DND-41 (cell line): ENCODE results near the gene RAB25.

Experiments
- EZH2 ChIP-seq: IDR thresholded peaks from 3 replicates; pipeline ENCODE4 v1.6.1; 2012; ENCODE audit warnings: borderline replicate concordance, low read depth, mild to moderate bottlenecking, moderate library complexity, low read length, inconsistent platforms; ENCODE audit not compliant: severe bottlenecking
- TF ChIP-seq, protein P1 (sequence below): IDR thresholded peaks from 2 replicates; pipeline ENCODE4 v1.5.1; 2012; ENCODE audit warnings: borderline replicate concordance, low read length, moderate library complexity, mild to moderate bottlenecking; ENCODE audit not compliant: poor library complexity, severe bottlenecking; ENCODE audit errors: extremely low read depth

GRCh38 chr1:156070548-156070947 is 9.6 kb downstream of the RAB25 start:
- TF ChIP-seq, protein P1, sequence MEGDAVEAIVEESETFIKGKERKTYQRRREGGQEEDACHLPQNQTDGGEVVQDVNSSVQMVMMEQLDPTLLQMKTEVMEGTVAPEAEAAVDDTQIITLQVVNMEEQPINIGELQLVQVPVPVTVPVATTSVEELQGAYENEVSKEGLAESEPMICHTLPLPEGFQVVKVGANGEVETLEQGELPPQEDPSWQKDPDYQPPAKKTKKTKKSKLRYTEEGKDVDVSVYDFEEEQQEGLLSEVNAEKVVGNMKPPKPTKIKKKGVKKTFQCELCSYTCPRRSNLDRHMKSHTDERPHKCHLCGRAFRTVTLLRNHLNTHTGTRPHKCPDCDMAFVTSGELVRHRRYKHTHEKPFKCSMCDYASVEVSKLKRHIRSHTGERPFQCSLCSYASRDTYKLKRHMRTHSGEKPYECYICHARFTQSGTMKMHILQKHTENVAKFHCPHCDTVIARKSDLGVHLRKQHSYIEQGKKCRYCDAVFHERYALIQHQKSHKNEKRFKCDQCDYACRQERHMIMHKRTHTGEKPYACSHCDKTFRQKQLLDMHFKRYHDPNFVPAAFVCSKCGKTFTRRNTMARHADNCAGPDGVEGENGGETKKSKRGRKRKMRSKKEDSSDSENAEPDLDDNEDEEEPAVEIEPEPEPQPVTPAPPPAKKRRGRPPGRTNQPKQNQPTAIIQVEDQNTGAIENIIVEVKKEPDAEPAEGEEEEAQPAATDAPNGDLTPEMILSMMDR: no peak
- no peak for TF ChIP-seq EZH2
